Esophagus muscularis mucosa (tissue), 4 donors: ENCODE data around the gene AIDA. TPM values are rescaled to one million over a fixed set of nuclear protein-coding genes. Genes with fewer than 3 reads are reported as not detected.

ENCODE experiments used
- DNase-seq: peaks from one replicate; pipeline ENCODE4 v3.0.0-alpha.2; 2017; ENCODE audit errors: extremely low spot score
- H3K27ac ChIP-seq, 4 donors: fragments of 200-600 bp; sonication (generic); replicated peaks in 1 of 4; 1 replicate in 3 of 4; 2 replicates in 1 of 4; pipeline ENCODE4 v1.5.1; 2016 to 2019; ENCODE audit warnings: mild to moderate bottlenecking in 1 of 4
- H3K27me3 ChIP-seq, 4 donors: fragments of 200-600 bp; sonication (generic); one replicate each; pipeline versions ENCODE4 v1.5.1 to v1.6.0; 2016 to 2019
- H3K36me3 ChIP-seq, 4 donors: fragments of 200-600 bp; sonication (generic); one replicate each; pipeline ENCODE4 v1.5.1; 2016 to 2019
- H3K4me1 ChIP-seq, 4 donors: fragments of 200-600 bp; sonication (generic); one replicate each; pipeline ENCODE4 v1.5.1; 2016 to 2019
- H3K4me3 ChIP-seq, 4 donors: fragments of 200-600 bp; sonication (generic); 1 replicate in 2 of 4; 2 replicates in 2 of 4; pipeline ENCODE4 v1.5.1; 2016 to 2019; ENCODE audit warnings: mild to moderate bottlenecking in 4 of 4, moderate library complexity in 1 of 4
- H3K9me3 ChIP-seq, 4 donors: fragments of 200-600 bp; sonication (generic); 1 replicate in 3 of 4; 2 replicates in 1 of 4; pipeline ENCODE4 v1.5.1; 2016 to 2019
- EP300 ChIP-seq: sonication (generic); formaldehyde crosslinking; IDR thresholded peaks from one replicate; pipeline ENCODE4 v1.6.1; 2017; ENCODE audit warnings: antibody characterized with exemption
- POLR2A ChIP-seq: fragments of 450-650 bp; IDR thresholded peaks from one replicate; pipeline ENCODE4 v1.6.1; 2017; ENCODE audit warnings: antibody characterized with exemption, moderate library complexity, mild to moderate bottlenecking, low read depth
- POLR2AphosphoS5 ChIP-seq, 2 donors: sonication (generic); formaldehyde crosslinking; IDR thresholded peaks; one replicate each; pipeline ENCODE4 v1.6.1; 2017; ENCODE audit warnings: antibody characterized with exemption in 2 of 2
- WGBS: methylation state at CpG from one replicate; pipeline ENCODE4 v1.1.5; 2018; 5-methylcytosine and 5-hydroxymethylcytosine counted together
- intact Hi-C: fragments of 100-400 bp; cut with DNase I; formaldehyde crosslinking; loops from one replicate; pipeline ENCODE4 v1.15.1; 2023
- total RNA-seq, 4 donors: library from RNA; depleted of rRNA; stranded (reverse); fragments of >200 nt; gene quantifications; one replicate each; pipeline versions ENCODE4 v1.1.0 to v1.2.1, GENCODE V29; 2016
- TF ChIP-seq, protein P1 (sequence below), 3 experiments: fragments of 200-600 bp in 2 of 3; fragments of 450-650 bp in 1 of 3; sonication (generic) in 2 of 3; IDR thresholded peaks; one replicate each; pipeline ENCODE4 v1.5.1; 2017 to 2019; ENCODE audit warnings: antibody characterized with exemption in 3 of 3, mild to moderate bottlenecking in 2 of 3, moderate library complexity in 1 of 3

The AIDA gene
- total RNA-seq, 4 donors from 2014 or later, result 94.3 to 120 (median 99.8) TPM

DNA sequence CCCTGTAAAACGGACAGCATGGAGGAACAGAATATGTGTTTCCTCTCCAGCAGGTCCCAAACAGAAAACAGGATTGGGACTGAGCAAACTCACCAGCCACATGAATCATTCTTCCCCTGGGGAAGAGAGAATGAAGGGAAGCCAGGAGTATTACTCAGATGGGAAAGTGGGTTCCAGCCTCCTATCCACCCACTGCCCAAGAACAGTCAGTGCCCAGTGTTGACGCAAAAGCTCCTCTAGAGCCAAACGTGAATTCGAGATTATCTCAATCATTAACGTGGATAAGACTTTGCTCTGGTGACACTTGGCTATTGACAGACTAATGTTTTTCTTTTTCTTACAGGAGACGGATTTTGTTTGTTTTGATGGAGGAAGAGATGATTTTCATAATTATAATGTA is 85.1 kb downstream of the AIDA start:
- intact Hi-C loops, result no loop called here
- no peak overlapping the region for H3K4me3 ChIP-seq
- peaks cover 34 to 91% (median 78%) of the 10 kb centered on the region in 4 donors for H3K36me3 ChIP-seq
- no peak for TF ChIP-seq EP300
- TF ChIP-seq, protein P1, sequence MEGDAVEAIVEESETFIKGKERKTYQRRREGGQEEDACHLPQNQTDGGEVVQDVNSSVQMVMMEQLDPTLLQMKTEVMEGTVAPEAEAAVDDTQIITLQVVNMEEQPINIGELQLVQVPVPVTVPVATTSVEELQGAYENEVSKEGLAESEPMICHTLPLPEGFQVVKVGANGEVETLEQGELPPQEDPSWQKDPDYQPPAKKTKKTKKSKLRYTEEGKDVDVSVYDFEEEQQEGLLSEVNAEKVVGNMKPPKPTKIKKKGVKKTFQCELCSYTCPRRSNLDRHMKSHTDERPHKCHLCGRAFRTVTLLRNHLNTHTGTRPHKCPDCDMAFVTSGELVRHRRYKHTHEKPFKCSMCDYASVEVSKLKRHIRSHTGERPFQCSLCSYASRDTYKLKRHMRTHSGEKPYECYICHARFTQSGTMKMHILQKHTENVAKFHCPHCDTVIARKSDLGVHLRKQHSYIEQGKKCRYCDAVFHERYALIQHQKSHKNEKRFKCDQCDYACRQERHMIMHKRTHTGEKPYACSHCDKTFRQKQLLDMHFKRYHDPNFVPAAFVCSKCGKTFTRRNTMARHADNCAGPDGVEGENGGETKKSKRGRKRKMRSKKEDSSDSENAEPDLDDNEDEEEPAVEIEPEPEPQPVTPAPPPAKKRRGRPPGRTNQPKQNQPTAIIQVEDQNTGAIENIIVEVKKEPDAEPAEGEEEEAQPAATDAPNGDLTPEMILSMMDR (IDR thresholded peaks at IDR 0.05), result no peak
- TF ChIP-seq POLR2AphosphoS5 (IDR thresholded peaks at IDR 0.05), result no peak
- TF ChIP-seq POLR2A, result no peak
- 84% methylated on average over 6 of the region's 6 CpGs for WGBS
- DNase-seq, result no peak
- no peaks in the 10 kb centered on the region for H3K9me3 ChIP-seq
- no peaks in the 10 kb centered on the region for H3K4me1 ChIP-seq
- H3K27ac ChIP-seq, result no peak overlapping the region
- no peaks in the 10 kb centered on the region for H3K27me3 ChIP-seq

DNA sequence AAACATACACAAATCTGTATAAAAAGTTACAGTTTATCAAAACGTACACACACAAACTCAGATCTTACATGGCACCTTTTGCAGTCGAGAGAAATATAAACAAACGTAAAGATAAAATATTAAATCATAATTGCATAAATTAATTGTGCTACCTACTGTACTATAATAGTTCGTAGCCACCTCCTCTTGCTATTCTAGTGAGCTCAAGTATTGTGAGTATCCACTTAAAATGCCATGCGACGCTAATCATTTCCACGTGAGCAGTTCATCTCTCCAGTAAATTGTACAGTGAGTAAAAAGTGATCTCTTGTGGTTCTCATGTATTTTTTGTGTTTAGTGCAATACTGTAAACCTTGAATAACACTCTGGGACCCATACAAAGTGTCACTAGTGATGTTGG is 88.1 kb downstream of the AIDA start:
- Histone ChIP-seq H3K27me3 (no peaks in the 10 kb centered on the region), H3K27ac (no peak overlapping the region), H3K36me3 (peaks cover 29 to 72% (median 62%) of the 10 kb centered on the region in 4 donors), H3K9me3 (no peaks in the 10 kb centered on the region), H3K4me1 (peaks cover 3 to 15% (median 11%) of the 10 kb centered on the region in 4 donors), H3K4me3 (no peak overlapping the region)
- DNase-seq, result no peak
- intact Hi-C loops, result no loop called here
- no peak for TF ChIP-seq POLR2AphosphoS5 (IDR thresholded peaks at IDR 0.05)
- TF ChIP-seq POLR2A, result no peak
- TF ChIP-seq, protein P1 (IDR thresholded peaks at IDR 0.05), result no peak
- TF ChIP-seq EP300, result no peak
- 93% methylated on average over 7 of the region's 7 CpGs for WGBS

DNA sequence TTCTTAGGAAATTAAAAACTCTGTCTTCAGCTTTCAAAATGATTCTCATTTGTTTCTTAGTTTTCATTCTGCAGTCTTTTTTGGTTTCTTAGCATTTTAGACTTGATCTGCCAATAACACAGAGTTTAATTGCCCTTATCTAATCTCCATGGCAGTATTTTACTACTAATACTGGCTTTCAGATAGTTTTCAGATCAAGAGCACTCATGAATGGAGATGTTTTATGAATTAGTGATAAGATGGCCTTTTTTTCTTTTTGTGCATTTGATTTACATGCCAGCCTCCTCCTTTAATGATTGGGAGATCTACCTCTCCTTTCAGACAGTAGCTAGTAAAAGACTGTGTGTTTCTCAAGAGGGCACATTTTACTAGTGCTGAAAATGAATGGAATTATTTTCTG is 88.8 kb downstream of the AIDA start:
- no peak for DNase-seq
- intact Hi-C loops, result no loop called here
- Histone ChIP-seq H3K4me3 (no peak overlapping the region), H3K36me3 (peaks cover 21 to 64% (median 55%) of the 10 kb centered on the region in 4 donors), H3K9me3 (no peaks in the 10 kb centered on the region), H3K4me1 (peaks cover 4 to 22% (median 18%) of the 10 kb centered on the region in 4 donors), H3K27ac (no peak overlapping the region), H3K27me3 (no peaks in the 10 kb centered on the region)
- no peak for TF ChIP-seq POLR2A
- no peak for TF ChIP-seq EP300
- no peak for TF ChIP-seq POLR2AphosphoS5 (IDR thresholded peaks at IDR 0.05)
- TF ChIP-seq, protein P1 (IDR thresholded peaks at IDR 0.05), result no peak

DNA sequence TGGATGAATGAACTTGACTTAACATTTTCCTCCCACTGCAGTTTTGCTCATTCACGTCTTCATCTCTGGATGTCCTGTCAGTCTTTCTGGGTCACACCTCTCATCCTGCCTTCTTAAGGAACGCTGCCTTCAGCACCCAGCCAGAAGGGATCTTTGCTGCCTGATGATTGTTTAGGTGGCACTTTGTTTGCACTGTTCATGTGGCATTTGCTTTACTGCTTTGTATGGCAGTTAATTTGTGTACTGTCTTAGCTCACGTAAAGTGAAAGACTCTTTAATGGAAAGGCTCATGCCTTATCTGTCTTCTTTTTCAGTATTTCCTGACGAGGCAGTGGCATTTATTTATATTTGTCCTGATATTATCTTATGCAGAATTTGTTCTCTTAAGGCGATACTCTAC is 89.5 kb downstream of the AIDA start:
- H3K36me3 ChIP-seq, result peaks cover 14 to 57% (median 48%) of the 10 kb centered on the region in 4 donors
- intact Hi-C loops, result no loop called here
- no peaks in the 10 kb centered on the region for H3K27me3 ChIP-seq
- DNase-seq, result no peak
- no peak overlapping the region for H3K27ac ChIP-seq
- H3K4me3 ChIP-seq, result no peak overlapping the region
- H3K9me3 ChIP-seq, result no peaks in the 10 kb centered on the region
- TF ChIP-seq EP300 (no peak), POLR2A (no peak), POLR2AphosphoS5 (IDR thresholded peaks at IDR 0.05) (no peak)
- TF ChIP-seq, protein P1 (IDR thresholded peaks at IDR 0.05), result no peak
- WGBS, result 85% methylated on average over 5 of the region's 5 CpGs
- H3K4me1 ChIP-seq, result peaks cover 4 to 22% (median 18%) of the 10 kb centered on the region in 4 donors

DNA sequence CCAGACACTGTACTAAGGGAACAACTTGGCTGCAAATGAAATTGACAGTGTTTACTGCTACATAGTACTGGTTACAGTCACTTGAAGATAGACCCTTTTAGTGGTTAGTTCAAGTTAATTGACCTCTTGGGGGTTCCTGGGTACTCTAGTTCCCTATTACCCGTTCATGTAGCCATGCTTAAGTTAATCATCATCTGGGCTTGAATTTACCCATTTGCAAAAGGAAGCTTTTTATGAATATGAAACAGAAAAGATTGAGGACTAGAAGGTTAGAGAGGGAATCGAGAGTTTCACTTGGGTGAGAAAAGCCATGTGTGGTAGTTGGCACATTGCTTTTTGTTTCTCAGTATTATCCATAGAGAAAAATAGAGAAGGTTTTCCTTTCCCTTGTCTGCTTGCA is 91.7 kb downstream of the AIDA start:
- intact Hi-C loops, result no loop called here
- Histone ChIP-seq H3K27ac (no peak overlapping the region), H3K36me3 (peaks cover 8 to 35% (median 26%) of the 10 kb centered on the region in 4 donors), H3K27me3 (no peaks in the 10 kb centered on the region), H3K9me3 (no peaks in the 10 kb centered on the region), H3K4me3 (no peak overlapping the region), H3K4me1 (peaks cover 4 to 30% (median 21%) of the 10 kb centered on the region in 4 donors)
- no peak for DNase-seq
- TF ChIP-seq, protein P1 (IDR thresholded peaks at IDR 0.05), result no peak
- TF ChIP-seq POLR2A (no peak), EP300 (no peak), POLR2AphosphoS5 (IDR thresholded peaks at IDR 0.05) (no peak)
- 84% methylated on average over 2 of the region's 2 CpGs for WGBS
